Measurements from ENCODE around the gene KCNK10. TPM values are rescaled to one million over a fixed set of nuclear protein-coding genes. Genes with fewer than 3 reads are reported as not detected.

Gene KCNK10
- total and polyA plus RNA-seq, 2 of the 8 experiments (the other 6 are each of a cell fraction or from before 2014, with no cell fraction given), result 0.45 to 0.63 TPM

- Histone ChIP-seq H3K4me2 (ENCODE audit: insufficient read depth in 1 of 2, low read depth in 2 of 2, low read length in 2 of 2) (no peak overlapping the region), H2AFZ (ENCODE audit: low read length) (no peak overlapping the region), H2BK15ac (ENCODE audit: low read length) (no peak overlapping the region), H3K27me3 (replicated peaks in 1 of 4; ENCODE audit: control insufficient read depth in 3 of 4, extremely low read depth in 1 of 4, insufficient read depth in 3 of 4, low read length in 3 of 4) (no peaks in the 10 kb centered on the region), H3K4me1 (replicated peaks in 1 of 4; ENCODE audit: control insufficient read depth in 3 of 4, insufficient read depth in 4 of 4, low read length in 3 of 4) (no peaks in the 10 kb centered on the region; a peak in 1 of 7 replicates), H3K14ac (ENCODE audit: insufficient read length) (no peak overlapping the region), H3K79me1 (ENCODE audit: low read depth, low read length) (no peaks in the 10 kb centered on the region), H3K23ac (ENCODE audit: insufficient read length) (no peak overlapping the region), H2BK5ac (ENCODE audit: low read depth, low read length) (no peak overlapping the region), H4K91ac (replicated peaks; ENCODE audit: insufficient read length, low read length) (no peak overlapping the region), H3K56ac (replicated peaks; ENCODE audit: insufficient read length, low read depth, low read length) (no peak overlapping the region), H2AK5ac (ENCODE audit: low read depth, low read length) (no peak overlapping the region), H3K36me3 (ENCODE audit: control insufficient read depth in 2 of 4, insufficient read depth in 4 of 4, low read length in 3 of 4) (no peaks in the 10 kb centered on the region), H3K4me3 (ENCODE audit: extremely low read depth in 1 of 4, insufficient read depth in 2 of 4, low read depth in 3 of 4, low read length in 4 of 4) (no peak overlapping the region), H2BK20ac (ENCODE audit: low read length) (no peak overlapping the region), H4K5ac (ENCODE audit: insufficient read length, low read depth, low read length) (no peak overlapping the region), H4K8ac (ENCODE audit: extremely low read depth, insufficient read depth, low read length) (no peak overlapping the region), H2BK12ac (ENCODE audit: low read depth, low read length) (no peak overlapping the region), H3K4ac (replicated peaks; ENCODE audit: insufficient read length, low read depth, low read length) (no peak overlapping the region), H4K20me1 (replicated peaks in 1 of 2; ENCODE audit: control insufficient read depth in 1 of 2, insufficient read depth in 2 of 2, low read length in 2 of 2) (no peaks in the 10 kb centered on the region), H3K9ac (replicated peaks in 1 of 4; ENCODE audit: extremely low read depth in 1 of 4, low read depth in 3 of 4, low read length in 3 of 4) (no peak overlapping the region), H2BK120ac (replicated peaks; ENCODE audit: low read depth, low read length) (no peak overlapping the region), H3K18ac (ENCODE audit: extremely low read depth, low read length) (no peak overlapping the region), H3K9me3 (ENCODE audit: insufficient read depth in 2 of 2, low read depth in 1 of 2, low read length in 1 of 2) (no peaks in the 10 kb centered on the region), H3K79me2 (ENCODE audit: control insufficient read depth in 1 of 2, insufficient read depth in 2 of 2, low read length in 2 of 2) (no peaks in the 10 kb centered on the region), H3K23me2 (ENCODE audit: low read depth, low read length) (no peaks in the 10 kb centered on the region), H3K27ac (ENCODE audit: low read depth, low read length) (no peak overlapping the region)
- ChIA-PET POLR2A (ENCODE audit: partially characterized antibody) (interaction anchor here (0.5 kb wide), 1 partner anchor 28 kb away, joined by 3 read pairs; no protein-coding TSS in a partner anchor), CTCF (ENCODE audit: partially characterized antibody) (interaction anchor here (0.9 to 12.6 kb wide), 5 partner anchors 12 to 135 kb away, joined by 4 to 96 read pairs (median 4); no protein-coding TSS in a partner anchor)
- WGBS, 2 experiments (ENCODE audit: extremely low coverage in 1 of 2, insufficient coverage in 1 of 2, insufficient read length in 1 of 2, insufficient replicate concordance in 2 of 2, low coverage in 1 of 2, low lambda C conversion rate in 2 of 2, missing lambda C conversion rate in 1 of 2), result 84% methylated on average over 8 of the region's 8 CpGs; no CpG with 5 or more reads in 1 of the 2 experiments
- FAIRE-seq, result no peak
- no peak for DNase-seq (ENCODE audit: low read depth in 1 of 2, low spot score in 2 of 2)
- no peak for TF ChIP-seq SP2 (IDR thresholded peaks at IDR 0.05; ENCODE audit: low read length)
- no peak for TF ChIP-seq CBX5 (IDR thresholded peaks at IDR 0.05; ENCODE audit: low read depth, low read length)
Observed at GRCh38 chr14:88245321-88245720, 77.7 kb downstream of the KCNK10 start.

All from H1 (cell line).